HUDEP-2 (cell line): ENCODE data around the gene ANKEF1.

ENCODE experiments used
- DNase-seq, 76 experiments: peaks; one replicate each; lab custom pipeline; 2025; ENCODE audit not compliant: unreplicated experiment in 76 of 76; lab: John Stamatoyannopoulos, UW

The ANKEF1 gene

GRCh38 chr20:10077886-10078285, 43.1 kb downstream of the ANKEF1 start:
- no peak for DNase-seq

- DNase-seq, result no peak
These were observed 43.6 kb downstream of the ANKEF1 start for GRCh38 chr20:10078403-10078802.

- no peak for DNase-seq
These were observed 45.2 kb downstream of the ANKEF1 start for GRCh38 chr20:10079964-10080363.

- DNase-seq, result no peak
These were observed 45.8 kb downstream of the ANKEF1 start for GRCh38 chr20:10080574-10080973.

- DNase-seq, result no peak
These were observed 55.2 kb downstream of the ANKEF1 start for GRCh38 chr20:10089871-10090587.

GRCh38 chr20:10090588-10091166, 55.9 kb downstream of the ANKEF1 start:
- DNase-seq, result peak in 34 of 76 experiments; percentile 1 to 53 (median 17)

GRCh38 chr20:10093087-10093591, 58.4 kb downstream of the ANKEF1 start:
- DNase-seq, result no peak

- no peak for DNase-seq
These were observed 59.9 kb downstream of the ANKEF1 start for GRCh38 chr20:10094566-10095173.

GRCh38 chr20:10096790-10097189, 62.0 kb downstream of the ANKEF1 start:
- DNase-seq, result no peak

GRCh38 chr20:10105046-10105445, 70.3 kb downstream of the ANKEF1 start:
- DNase-seq, result no peak
